IMR-90 (cell line): ENCODE measurements around the gene CRYBG3.

Experiments used
- MAFK ChIP-seq: IDR thresholded peaks from 2 replicates; pipeline ENCODE4 v1.6.1; 2012; ENCODE audit warnings: low read depth, low read length, improper control_type of control experiment
- POLR2A ChIP-seq: IDR thresholded peaks from 2 replicates; pipeline ENCODE4 v1.6.1; 2012; ENCODE audit warnings: mild to moderate bottlenecking, low read depth, low read length
- RCOR1 ChIP-seq: IDR thresholded peaks from 2 replicates; pipeline ENCODE4 v1.6.1; 2012; ENCODE audit warnings: mild to moderate bottlenecking, low read length, improper control_type of control experiment; ENCODE audit not compliant: insufficient replicate concordance
- SMC3 ChIP-seq: fragments of 150-350 bp; IDR thresholded peaks from 2 replicates; pipeline ENCODE4 v1.6.1; 2016; ENCODE audit warnings: low read depth, mild to moderate bottlenecking, antibody characterized with exemption, low read length, moderate library complexity
- TF ChIP-seq, protein P1 (sequence below): conservative IDR thresholded peaks from 2 replicates; pipeline ENCODE4 v1.5.1; 2012; ENCODE audit warnings: mild to moderate bottlenecking, low read depth, low read length, improper control_type of control experiment

DNA sequence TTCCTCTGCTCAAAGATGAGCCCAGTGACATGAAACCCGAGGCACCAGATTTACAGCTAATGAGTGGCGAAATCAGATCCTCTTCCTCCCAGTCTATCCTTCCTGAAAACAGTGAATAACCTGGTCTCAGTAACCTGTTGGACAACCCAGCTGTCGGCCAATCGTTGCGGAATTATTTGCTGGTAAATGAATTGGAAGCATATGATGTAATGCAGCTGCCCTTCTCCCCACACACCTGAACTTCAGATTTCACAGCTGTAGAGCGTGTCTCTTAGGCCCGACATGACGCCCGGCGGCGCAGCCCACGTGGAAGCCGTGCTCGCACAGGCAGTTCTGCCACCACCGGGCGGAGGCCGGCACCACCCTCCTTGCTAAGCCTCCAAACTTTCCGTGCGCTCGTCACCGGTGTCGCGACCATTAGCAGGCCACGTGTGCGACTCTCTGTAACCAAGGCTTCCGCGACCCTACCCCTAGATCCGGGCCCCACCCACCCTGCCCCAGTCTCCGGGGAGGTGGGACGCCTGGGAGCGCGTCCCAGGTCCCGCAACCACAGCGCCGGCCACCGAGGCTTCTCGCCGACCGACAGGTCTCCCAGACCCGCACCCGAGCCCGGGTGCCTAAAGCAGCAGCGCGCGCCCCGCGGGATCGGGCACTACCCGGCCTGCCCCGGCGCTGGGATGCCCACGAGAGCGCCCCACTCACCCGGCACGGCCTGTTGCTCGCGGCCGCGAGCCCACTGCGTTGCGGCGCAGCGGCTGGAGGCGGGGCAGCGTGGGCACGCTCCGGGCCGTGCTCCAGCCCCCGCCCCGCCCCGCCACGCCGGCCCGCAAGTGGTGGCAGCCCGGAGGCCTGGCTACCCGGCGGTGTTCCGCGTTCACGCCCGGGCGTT is 150.1 kb downstream of the CRYBG3 start, which contains the start of gene RIOX2:
- no peak for TF ChIP-seq MAFK
- no peak; the same call in 1 of the 2 replicates for TF ChIP-seq POLR2A
- TF ChIP-seq, protein P1, sequence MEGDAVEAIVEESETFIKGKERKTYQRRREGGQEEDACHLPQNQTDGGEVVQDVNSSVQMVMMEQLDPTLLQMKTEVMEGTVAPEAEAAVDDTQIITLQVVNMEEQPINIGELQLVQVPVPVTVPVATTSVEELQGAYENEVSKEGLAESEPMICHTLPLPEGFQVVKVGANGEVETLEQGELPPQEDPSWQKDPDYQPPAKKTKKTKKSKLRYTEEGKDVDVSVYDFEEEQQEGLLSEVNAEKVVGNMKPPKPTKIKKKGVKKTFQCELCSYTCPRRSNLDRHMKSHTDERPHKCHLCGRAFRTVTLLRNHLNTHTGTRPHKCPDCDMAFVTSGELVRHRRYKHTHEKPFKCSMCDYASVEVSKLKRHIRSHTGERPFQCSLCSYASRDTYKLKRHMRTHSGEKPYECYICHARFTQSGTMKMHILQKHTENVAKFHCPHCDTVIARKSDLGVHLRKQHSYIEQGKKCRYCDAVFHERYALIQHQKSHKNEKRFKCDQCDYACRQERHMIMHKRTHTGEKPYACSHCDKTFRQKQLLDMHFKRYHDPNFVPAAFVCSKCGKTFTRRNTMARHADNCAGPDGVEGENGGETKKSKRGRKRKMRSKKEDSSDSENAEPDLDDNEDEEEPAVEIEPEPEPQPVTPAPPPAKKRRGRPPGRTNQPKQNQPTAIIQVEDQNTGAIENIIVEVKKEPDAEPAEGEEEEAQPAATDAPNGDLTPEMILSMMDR = no peak
- no peak for TF ChIP-seq RCOR1
- TF ChIP-seq SMC3 = no peak
